Body of pancreas (tissue), 4 donors: ENCODE data around the gene DSCAM.

ENCODE experiments used
- POLR2A ChIP-seq, 3 donors: fragments of 450-650 bp; IDR thresholded peaks; one replicate each; pipeline ENCODE4 v1.6.1; 2016; ENCODE audit warnings: antibody characterized with exemption in 3 of 3, mild to moderate bottlenecking in 2 of 3
- TF ChIP-seq, protein P1 (sequence below), 7 experiments: fragments of 450-650 bp in 4 of 7; fragments of 200-600 bp in 3 of 7; sonication (generic) in 3 of 7; IDR thresholded peaks; one replicate each; pipeline ENCODE4 v1.5.1; 2016 to 2019; ENCODE audit warnings: antibody characterized with exemption in 7 of 7

DNA sequence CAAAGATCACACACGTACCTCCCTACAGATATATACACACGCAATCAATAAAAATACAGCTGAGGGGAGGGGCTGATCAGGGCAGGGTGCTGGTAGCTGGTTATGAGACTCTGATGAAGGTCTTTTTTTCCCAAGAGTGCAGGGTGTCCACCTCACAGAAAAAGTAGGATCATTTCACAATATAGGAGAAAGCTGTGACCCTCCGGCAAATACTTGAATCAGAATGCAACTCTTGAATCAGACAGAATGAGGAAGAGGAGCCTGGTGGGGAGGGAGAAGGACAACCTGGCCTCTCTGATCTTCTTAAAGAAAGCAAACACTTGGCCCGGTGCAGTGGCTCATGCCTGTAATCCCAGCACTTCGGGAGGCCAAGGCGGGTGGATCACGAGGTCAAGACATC is 710.4 kb downstream of the DSCAM start:
- TF ChIP-seq, protein P1, sequence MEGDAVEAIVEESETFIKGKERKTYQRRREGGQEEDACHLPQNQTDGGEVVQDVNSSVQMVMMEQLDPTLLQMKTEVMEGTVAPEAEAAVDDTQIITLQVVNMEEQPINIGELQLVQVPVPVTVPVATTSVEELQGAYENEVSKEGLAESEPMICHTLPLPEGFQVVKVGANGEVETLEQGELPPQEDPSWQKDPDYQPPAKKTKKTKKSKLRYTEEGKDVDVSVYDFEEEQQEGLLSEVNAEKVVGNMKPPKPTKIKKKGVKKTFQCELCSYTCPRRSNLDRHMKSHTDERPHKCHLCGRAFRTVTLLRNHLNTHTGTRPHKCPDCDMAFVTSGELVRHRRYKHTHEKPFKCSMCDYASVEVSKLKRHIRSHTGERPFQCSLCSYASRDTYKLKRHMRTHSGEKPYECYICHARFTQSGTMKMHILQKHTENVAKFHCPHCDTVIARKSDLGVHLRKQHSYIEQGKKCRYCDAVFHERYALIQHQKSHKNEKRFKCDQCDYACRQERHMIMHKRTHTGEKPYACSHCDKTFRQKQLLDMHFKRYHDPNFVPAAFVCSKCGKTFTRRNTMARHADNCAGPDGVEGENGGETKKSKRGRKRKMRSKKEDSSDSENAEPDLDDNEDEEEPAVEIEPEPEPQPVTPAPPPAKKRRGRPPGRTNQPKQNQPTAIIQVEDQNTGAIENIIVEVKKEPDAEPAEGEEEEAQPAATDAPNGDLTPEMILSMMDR (IDR thresholded peaks at IDR 0.05): no peak
- TF ChIP-seq POLR2A (IDR thresholded peaks at IDR 0.05): no peak
